ENCODE data around the gene CATSPER3. TPM values are rescaled to one million over a fixed set of nuclear protein-coding genes. Genes with fewer than 3 reads are reported as not detected.

CATSPER3 gene
- total RNA-seq, 1 donor = 0.36 TPM

- H3K79me2 ChIP-seq (ENCODE audit: insufficient read depth, low read length) = peaks cover 52% of the 10 kb centered on the region
- DNase-seq (ENCODE audit: insufficient read length, low spot score, missing footprints) = peak; percentile 95
- H3K27ac ChIP-seq (ENCODE audit: low read depth, low read length) = peak overlapping the region; percentile 88
These were observed 65.5 kb downstream of the CATSPER3 start for GRCh38 chr5:135032999-135033861.

GRCh38 chr5:135033901-135034235 is 66.2 kb downstream of the CATSPER3 start, which contains the start of gene PITX1:
Gene PITX1, minus strand, starts transcription at chr5:135034228. Its CDS starts 347 bp downstream, at chr5:135033881.
- Histone ChIP-seq H4K20me1 (ENCODE audit: insufficient read depth, low read length) (no peaks in the 10 kb centered on the region), H3K9me3 (ENCODE audit: low read depth, low read length) (no peaks in the 10 kb centered on the region), H3K27ac (ENCODE audit: low read depth, low read length) (peak within 1 kb of the TSS; percentile 28), H3K79me2 (ENCODE audit: insufficient read depth, low read length) (peaks cover 46% of the 10 kb centered on the region), H3K4me2 (ENCODE audit: insufficient read depth, low read length) (peak within 1 kb of the TSS; percentile 85), H3K27me3 (ENCODE audit: insufficient read depth, low read length) (peaks cover 13% of the 10 kb centered on the region), H2AFZ (ENCODE audit: low read length) (peak within 1 kb of the TSS; percentile 88), H3K4me3 (ENCODE audit: insufficient read depth, low read length) (peak within 1 kb of the TSS; percentile 93), H3K4me1 (ENCODE audit: insufficient read depth, low read length) (peaks cover 9% of the 10 kb centered on the region), H3K36me3 (ENCODE audit: insufficient read depth, low read length) (peaks cover 4% of the 10 kb centered on the region)
- TF ChIP-seq CTCF (IDR thresholded peaks at IDR 0.05; ENCODE audit: extremely low read depth, low read depth, low read length) = no peak
- no peak for DNase-seq (ENCODE audit: insufficient read length, low spot score, missing footprints)

More at GRCh38 chr5:135032999-135033861, 65.5 kb downstream of the CATSPER3 start:
- Histone ChIP-seq H3K4me1 (ENCODE audit: insufficient read depth, low read length) (peaks cover 9% of the 10 kb centered on the region), H3K4me3 (ENCODE audit: insufficient read depth, low read length) (peak overlapping the region; percentile 93), H2AFZ (ENCODE audit: low read length) (peak overlapping the region; percentile 86), H3K36me3 (ENCODE audit: insufficient read depth, low read length) (peaks cover 6% of the 10 kb centered on the region), H3K9me3 (ENCODE audit: low read depth, low read length) (no peaks in the 10 kb centered on the region), H3K27me3 (ENCODE audit: insufficient read depth, low read length) (peaks cover 6% of the 10 kb centered on the region), H3K4me2 (ENCODE audit: insufficient read depth, low read length) (peak overlapping the region; percentile 85), H4K20me1 (ENCODE audit: insufficient read depth, low read length) (no peaks in the 10 kb centered on the region)
- no peak for TF ChIP-seq CTCF (IDR thresholded peaks at IDR 0.05; ENCODE audit: extremely low read depth, low read depth, low read length)

GRCh38 chr5:135034236-135034962 is 66.7 kb downstream of the CATSPER3 start:
- Histone ChIP-seq H3K79me2 (ENCODE audit: insufficient read depth, low read length) (peaks cover 41% of the 10 kb centered on the region), H2AFZ (ENCODE audit: low read length) (peak overlapping the region; percentile 88), H3K9me3 (ENCODE audit: low read depth, low read length) (no peaks in the 10 kb centered on the region), H3K27ac (ENCODE audit: low read depth, low read length) (no peak overlapping the region), H3K36me3 (ENCODE audit: insufficient read depth, low read length) (no peaks in the 10 kb centered on the region), H3K27me3 (ENCODE audit: insufficient read depth, low read length) (peaks cover 18% of the 10 kb centered on the region), H3K4me3 (ENCODE audit: insufficient read depth, low read length) (peak overlapping the region; percentile 93), H3K4me1 (ENCODE audit: insufficient read depth, low read length) (peaks cover 9% of the 10 kb centered on the region), H3K4me2 (ENCODE audit: insufficient read depth, low read length) (peak overlapping the region; percentile 70), H4K20me1 (ENCODE audit: insufficient read depth, low read length) (no peaks in the 10 kb centered on the region)
- DNase-seq (ENCODE audit: insufficient read length, low spot score, missing footprints) = peak; percentile 99
- TF ChIP-seq CTCF (IDR thresholded peaks at IDR 0.05; ENCODE audit: extremely low read depth, low read depth, low read length) = no peak
